HepG2 (cell line): ENCODE data around the gene FAM222A. TPM values are rescaled to one million over a fixed set of nuclear protein-coding genes. Genes with fewer than 3 reads are reported as not detected.

Experiments used
- EEA1 ChIP-seq: sonication (generic); formaldehyde crosslinking; IDR thresholded peaks from 2 replicates; pipeline ENCODE4 v1.5.1; 2020; ENCODE audit warnings: mild to moderate bottlenecking, missing genetic modification reagents, borderline replicate concordance
- PATZ1 ChIP-seq: sonication (generic); formaldehyde crosslinking; IDR thresholded peaks from 2 replicates; pipeline ENCODE4 v1.4.0; 2020; ENCODE audit warnings: missing genetic modification reagents
- PPARG ChIP-seq: conservative IDR thresholded peaks from 2 replicates; pipeline ENCODE4 v1.6.1; 2016; ENCODE audit warnings: missing biosample characterization, missing genetic modification reagents
- RAD21 ChIP-seq: fragments of 450-650 bp; formaldehyde crosslinking; IDR thresholded peaks from 2 replicates; pipeline ENCODE4 v1.5.0; 2020; ENCODE audit warnings: mild to moderate bottlenecking
- SSRP1 ChIP-seq: IDR thresholded peaks from 2 replicates; pipeline ENCODE4 v1.6.1; 2016; ENCODE audit warnings: control low read depth
- TEAD2 ChIP-seq: sonication (generic); formaldehyde crosslinking; IDR thresholded peaks from 2 replicates; pipeline ENCODE4 v1.9.0; 2021; ENCODE audit warnings: missing genetic modification reagents
- TOE1 ChIP-seq: sonication (generic); formaldehyde crosslinking; IDR thresholded peaks from 2 replicates; pipeline ENCODE4 v1.4.0; 2020; ENCODE audit warnings: mild to moderate bottlenecking, missing genetic modification reagents
- TP53 ChIP-seq: sonication (generic); formaldehyde crosslinking; conservative IDR thresholded peaks from 2 replicates; pipeline ENCODE4 v1.4.0; 2020; ENCODE audit warnings: missing genetic modification reagents
- WIZ ChIP-seq: sonication (generic); formaldehyde crosslinking; IDR thresholded peaks from 2 replicates; pipeline ENCODE4 v1.5.1; 2020; ENCODE audit warnings: mild to moderate bottlenecking, missing genetic modification reagents
- ZKSCAN5 ChIP-seq: sonication (generic); formaldehyde crosslinking; IDR thresholded peaks from 2 replicates; pipeline ENCODE4 v1.5.1; 2020; ENCODE audit warnings: mild to moderate bottlenecking, missing genetic modification reagents
- ZNF10 ChIP-seq: sonication (generic); formaldehyde crosslinking; IDR thresholded peaks from 2 replicates; pipeline ENCODE4 v1.4.0; 2020; ENCODE audit warnings: mild to moderate bottlenecking, low read depth, missing genetic modification reagents, borderline replicate concordance
- ZNF260 ChIP-seq: sonication (generic); formaldehyde crosslinking; IDR thresholded peaks from 2 replicates; pipeline ENCODE4 v1.4.0; 2020; ENCODE audit warnings: missing genetic modification reagents, low read depth, mild to moderate bottlenecking, borderline replicate concordance
- ZNF282 ChIP-seq: fragments of 450-650 bp; IDR thresholded peaks from 2 replicates; pipeline ENCODE4 v1.6.1; 2018; ENCODE audit not compliant: partially characterized antibody
- ZNF292 ChIP-seq: sonication (generic); formaldehyde crosslinking; IDR thresholded peaks from 2 replicates; pipeline ENCODE4 v1.8.1; 2022; ENCODE audit warnings: mild to moderate bottlenecking, low read depth, missing genetic modification reagents, borderline replicate concordance
- ZNF446 ChIP-seq: sonication (generic); formaldehyde crosslinking; IDR thresholded peaks from 2 replicates; pipeline ENCODE4 v1.5.0; 2020; ENCODE audit warnings: mild to moderate bottlenecking, missing genetic modification reagents
- ZNF609 ChIP-seq: sonication (generic); formaldehyde crosslinking; IDR thresholded peaks from 2 replicates; pipeline ENCODE4 v1.4.0; 2020; ENCODE audit warnings: mild to moderate bottlenecking, missing genetic modification reagents, borderline replicate concordance
- ZNF777 ChIP-seq: sonication (generic); formaldehyde crosslinking; IDR thresholded peaks from 2 replicates; pipeline ENCODE4 v1.4.0; 2020; ENCODE audit warnings: missing genetic modification reagents
- ZNF792 ChIP-seq: IDR thresholded peaks from 2 replicates; pipeline ENCODE4 v1.6.1; 2016
- ZNF841 ChIP-seq: sonication (generic); formaldehyde crosslinking; IDR thresholded peaks from 2 replicates; pipeline ENCODE4 v1.8.1; 2023; ENCODE audit warnings: missing genetic modification reagents, borderline replicate concordance
- polyA plus RNA-seq, 8 experiments: library from polyadenylated mRNA; depleted of rRNA in 3 of 8; stranded (reverse) in 7 of 8; unstranded in 1 of 8; fragments of >200 nt; fragmentation: Illumina TruSeq in 4 of 8; extraction: Trizol in 4 of 8; gene quantifications; 2 replicates each; pipeline versions ENCODE4 v1.2.1 to v1.2.3, GENCODE V29; 2011 to 2016; ENCODE audit warnings: low read depth in 4 of 8, missing spikeins in 1 of 8, mixed read lengths in 1 of 8; ENCODE audit not compliant: insufficient read depth in 1 of 8
- total RNA-seq, 5 experiments: library from RNA; depleted of rRNA; stranded (reverse); fragments of >200 nt; fragmentation: Illumina TruSeq; extraction: Trizol; gene quantifications; 2 replicates each; pipeline ENCODE4 v1.2.3, GENCODE V29; 2016; ENCODE audit warnings: low read depth in 1 of 5
- TF ChIP-seq, protein P1 (sequence below): sonication (generic); formaldehyde crosslinking; IDR thresholded peaks from 2 replicates; pipeline ENCODE4 v1.5.1; 2020; ENCODE audit warnings: mild to moderate bottlenecking, missing genetic modification reagents, moderate library complexity

FAM222A gene
- total and polyA plus RNA-seq, 2 of the 13 experiments (the other 11 are each of a cell fraction or from before 2014, with no cell fraction given): 2.7 to 9.6 TPM

DNA sequence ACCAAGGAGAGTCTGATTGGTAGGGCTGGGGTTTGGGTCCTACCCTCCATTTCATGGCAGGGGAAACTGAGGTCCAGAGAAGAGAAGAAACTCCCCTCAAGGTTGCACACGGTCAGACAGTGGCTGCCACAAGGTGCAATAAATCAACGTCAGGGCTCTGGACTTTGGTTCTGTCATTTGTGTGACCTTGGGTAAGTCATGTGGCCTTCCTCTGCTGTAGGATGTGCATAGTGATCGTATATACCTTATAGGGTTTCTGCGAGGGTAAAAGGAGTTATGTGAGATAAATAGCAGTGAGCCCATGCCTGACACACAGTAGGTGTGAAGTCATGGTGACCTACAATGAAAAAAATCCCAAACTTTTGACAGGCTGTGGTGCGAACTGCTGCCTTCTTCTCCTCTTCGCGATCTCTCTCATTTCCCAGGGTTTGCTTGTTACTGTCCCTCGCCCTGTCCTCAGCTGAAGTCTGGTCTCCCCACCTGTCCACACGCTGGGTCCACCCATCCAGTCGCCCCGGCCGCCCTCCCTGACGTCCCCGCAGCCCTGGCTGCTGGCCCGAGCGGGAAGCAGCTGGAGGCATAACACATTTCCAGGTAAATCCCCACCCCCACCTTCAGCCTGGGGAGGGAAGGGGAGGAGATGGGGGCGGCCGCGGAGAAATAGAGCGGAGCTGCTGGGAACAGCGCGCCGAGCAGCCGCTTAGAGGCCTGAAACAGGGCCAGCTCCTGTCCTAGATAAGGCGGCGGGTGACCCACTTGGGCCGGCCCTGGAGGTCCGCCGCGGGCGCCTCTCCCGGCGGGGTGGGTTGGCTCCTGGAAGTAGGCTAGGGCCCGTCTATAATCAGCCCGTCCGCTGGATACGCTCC, 1.8 kb upstream of the FAM222A start (continued):
- TF ChIP-seq, protein P1, sequence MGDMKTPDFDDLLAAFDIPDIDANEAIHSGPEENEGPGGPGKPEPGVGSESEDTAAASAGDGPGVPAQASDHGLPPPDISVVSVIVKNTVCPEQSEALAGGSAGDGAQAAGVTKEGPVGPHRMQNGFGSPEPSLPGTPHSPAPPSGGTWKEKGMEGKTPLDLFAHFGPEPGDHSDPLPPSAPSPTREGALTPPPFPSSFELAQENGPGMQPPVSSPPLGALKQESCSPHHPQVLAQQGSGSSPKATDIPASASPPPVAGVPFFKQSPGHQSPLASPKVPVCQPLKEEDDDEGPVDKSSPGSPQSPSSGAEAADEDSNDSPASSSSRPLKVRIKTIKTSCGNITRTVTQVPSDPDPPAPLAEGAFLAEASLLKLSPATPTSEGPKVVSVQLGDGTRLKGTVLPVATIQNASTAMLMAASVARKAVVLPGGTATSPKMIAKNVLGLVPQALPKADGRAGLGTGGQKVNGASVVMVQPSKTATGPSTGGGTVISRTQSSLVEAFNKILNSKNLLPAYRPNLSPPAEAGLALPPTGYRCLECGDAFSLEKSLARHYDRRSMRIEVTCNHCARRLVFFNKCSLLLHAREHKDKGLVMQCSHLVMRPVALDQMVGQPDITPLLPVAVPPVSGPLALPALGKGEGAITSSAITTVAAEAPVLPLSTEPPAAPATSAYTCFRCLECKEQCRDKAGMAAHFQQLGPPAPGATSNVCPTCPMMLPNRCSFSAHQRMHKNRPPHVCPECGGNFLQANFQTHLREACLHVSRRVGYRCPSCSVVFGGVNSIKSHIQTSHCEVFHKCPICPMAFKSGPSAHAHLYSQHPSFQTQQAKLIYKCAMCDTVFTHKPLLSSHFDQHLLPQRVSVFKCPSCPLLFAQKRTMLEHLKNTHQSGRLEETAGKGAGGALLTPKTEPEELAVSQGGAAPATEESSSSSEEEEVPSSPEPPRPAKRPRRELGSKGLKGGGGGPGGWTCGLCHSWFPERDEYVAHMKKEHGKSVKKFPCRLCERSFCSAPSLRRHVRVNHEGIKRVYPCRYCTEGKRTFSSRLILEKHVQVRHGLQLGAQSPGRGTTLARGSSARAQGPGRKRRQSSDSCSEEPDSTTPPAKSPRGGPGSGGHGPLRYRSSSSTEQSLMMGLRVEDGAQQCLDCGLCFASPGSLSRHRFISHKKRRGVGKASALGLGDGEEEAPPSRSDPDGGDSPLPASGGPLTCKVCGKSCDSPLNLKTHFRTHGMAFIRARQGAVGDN (CRISPR knock-in tag): peak; percentile 79
- peak; percentile 97 for TF ChIP-seq PATZ1 (CRISPR knock-in tag)
- TF ChIP-seq SSRP1: no peak
- TF ChIP-seq ZNF446 (CRISPR knock-in tag): no peak
- peak; percentile 83; the same call in 1 of the 2 replicates for TF ChIP-seq ZNF292 (CRISPR knock-in tag)
- TF ChIP-seq PPARG: no peak
- TF ChIP-seq ZNF10: no peak
- TF ChIP-seq ZNF777: no peak; the same call in 1 of the 2 replicates
- no peak for TF ChIP-seq ZKSCAN5 (CRISPR knock-in tag)
- TF ChIP-seq TOE1 (CRISPR knock-in tag): no peak
- TF ChIP-seq WIZ (CRISPR knock-in tag): no peak
- no peak for TF ChIP-seq TP53
- TF ChIP-seq ZNF282: no peak
- TF ChIP-seq TEAD2 (CRISPR knock-in tag): no peak
- TF ChIP-seq ZNF841 (CRISPR knock-in tag): no peak
- no peak for TF ChIP-seq ZNF792 (CRISPR knock-in tag)
- no peak for TF ChIP-seq RAD21 (CRISPR knock-in tag)
- no peak for TF ChIP-seq ZNF609 (CRISPR knock-in tag)
- no peak for TF ChIP-seq ZNF260 (CRISPR knock-in tag)
- no peak for TF ChIP-seq EEA1 (CRISPR knock-in tag)
